Endothelial cell of umbilical vein (primary cell): Measurements from ENCODE around the gene C1orf53. TPM values are rescaled to one million over a fixed set of nuclear protein-coding genes. Genes with fewer than 3 reads are reported as not detected.

Experiments
- BruUV-seq: library from RNA; stranded (reverse); fragments of 400-500 nt; replicated peaks from 2 replicates; lab custom pipeline; 2021; lab: Mats Ljungman, UMichigan
- CTCF ChIA-PET: fragments of 300-600, 350-600 bp; sonication (Branson Sonifier 250); formaldehyde crosslinking; loops from one replicate; lab custom pipeline; 2021; ENCODE audit warnings: antibody characterized with exemption, inconsistent platforms; lab: Charles Lee
- POLR2A ChIA-PET: fragments of 300-600, 350-600 bp; sonication (Branson Sonifier 250); formaldehyde crosslinking; loops from one replicate; lab custom pipeline; 2021; ENCODE audit warnings: antibody characterized with exemption, inconsistent platforms; lab: Charles Lee
- DNase-seq: peaks from one replicate; pipeline ENCODE4 v3.0.0-alpha.2; 2011; ENCODE audit warnings: low read depth, low spot score
- FAIRE-seq: peaks from 2 replicates; lab custom pipeline; 2011; peaks lifted over from hg19 to GRCh38; lab: Jason Lieb, UNC
- H2AFZ ChIP-seq: 2 replicates; pipeline ENCODE4 v1.6.0; 2012; ENCODE audit warnings: low read depth, low read length, control low read depth, inconsistent platforms
- H3K27ac ChIP-seq: 2 replicates; pipeline ENCODE4 v1.5.1; 2011; ENCODE audit warnings: low read depth, mild to moderate bottlenecking, control low read depth, low read length, moderate library complexity; ENCODE audit not compliant: insufficient read depth
- H3K27me3 ChIP-seq, 2 experiments: 2 replicates each; pipeline versions ENCODE4 v1.6.0 to v1.6.1; 2011; ENCODE audit warnings: low read length in 2 of 2, mixed read lengths in 1 of 2; ENCODE audit not compliant: control insufficient read depth in 2 of 2, insufficient read depth in 2 of 2
- H3K36me3 ChIP-seq, 2 experiments: 2 replicates in 1 of 2; 3 replicates in 1 of 2; pipeline ENCODE4 v1.5.1; 2011; ENCODE audit warnings: low read length in 2 of 2, mild to moderate bottlenecking in 1 of 2, moderate library complexity in 1 of 2; ENCODE audit not compliant: control insufficient read depth in 2 of 2, insufficient read depth in 2 of 2; ENCODE audit errors: extremely low read depth in 1 of 2
- H3K4me1 ChIP-seq: 3 replicates; pipeline ENCODE4 v1.5.1; 2011; ENCODE audit warnings: mild to moderate bottlenecking, low read length; ENCODE audit not compliant: control insufficient read depth, insufficient read depth; ENCODE audit errors: extremely low read depth
- H3K4me2 ChIP-seq: 2 replicates; pipeline ENCODE4 v1.6.1; 2011; ENCODE audit warnings: low read length, control low read depth, mixed read lengths; ENCODE audit not compliant: insufficient read depth
- H3K4me3 ChIP-seq, 3 experiments: fragments of 200-600 bp in 1 of 3; sonication (generic), shearing (Covaris generic) in 1 of 3; replicated peaks in 1 of 3; 2 replicates each; pipeline ENCODE4 v1.5.1; 2011 to 2016; ENCODE audit warnings: control low read depth in 3 of 3, low read length in 3 of 3, mild to moderate bottlenecking in 2 of 3, inconsistent platforms in 1 of 3, low read depth in 1 of 3, moderate library complexity in 1 of 3; ENCODE audit not compliant: insufficient read depth in 1 of 3
- H3K79me2 ChIP-seq: 2 replicates; pipeline ENCODE4 v1.6.0; 2012; ENCODE audit warnings: low read length, inconsistent platforms; ENCODE audit not compliant: control insufficient read depth, insufficient read depth
- H3K9ac ChIP-seq: replicated peaks from 2 replicates; pipeline ENCODE3; 2011; ENCODE audit warnings: low read length, control low read depth; ENCODE audit not compliant: insufficient read depth; ENCODE audit errors: extremely low read depth
- H3K9me1 ChIP-seq: replicated peaks from 3 replicates; pipeline ENCODE4 v1.6.0; 2011; ENCODE audit warnings: mild to moderate bottlenecking, low read length; ENCODE audit not compliant: control insufficient read depth, insufficient read depth; ENCODE audit errors: extremely low read depth
- H3K9me3 ChIP-seq: replicated peaks from 2 replicates; pipeline ENCODE4 v1.5.1; 2012; ENCODE audit warnings: low read length, inconsistent platforms; ENCODE audit not compliant: control insufficient read depth, insufficient read depth
- H4K20me1 ChIP-seq: replicated peaks from 2 replicates; pipeline ENCODE3; 2011; ENCODE audit warnings: mild to moderate bottlenecking, low read length; ENCODE audit not compliant: control insufficient read depth, insufficient read depth; ENCODE audit errors: extremely low read depth
- EZH2 ChIP-seq: IDR thresholded peaks from 2 replicates; pipeline ENCODE4 v1.6.1; 2012; ENCODE audit warnings: borderline replicate concordance, low read depth, mild to moderate bottlenecking, moderate library complexity, low read length, inconsistent platforms; ENCODE audit not compliant: severe bottlenecking
- FOS ChIP-seq: IDR thresholded peaks from 2 replicates; pipeline ENCODE4 v1.6.1; 2011; ENCODE audit warnings: mild to moderate bottlenecking, low read length, moderate library complexity, borderline replicate concordance; ENCODE audit not compliant: insufficient read depth
- GATA2 ChIP-seq: IDR thresholded peaks from 2 replicates; pipeline ENCODE4 v1.7.0; 2011; ENCODE audit warnings: low read depth, mild to moderate bottlenecking, moderate library complexity, mixed read lengths, low read length; ENCODE audit not compliant: insufficient read length, insufficient read depth
- JUN ChIP-seq: IDR thresholded peaks from 2 replicates; pipeline ENCODE4 v1.6.1; 2011; ENCODE audit warnings: borderline replicate concordance, low read depth; ENCODE audit not compliant: insufficient read length, insufficient read depth
- MYC ChIP-seq: IDR thresholded peaks from one replicate; pipeline ENCODE4 v1.6.1; 2011; ENCODE audit warnings: mild to moderate bottlenecking, low read depth, low read length
- POLR2A ChIP-seq: IDR thresholded peaks from 2 replicates; pipeline ENCODE4 v1.6.1; 2012; ENCODE audit warnings: low read depth, mild to moderate bottlenecking, control low read depth, low read length
- POLR2AphosphoS5 ChIP-seq: IDR thresholded peaks from 2 replicates; pipeline ENCODE4 v1.6.1; 2012; ENCODE audit warnings: low read depth, mild to moderate bottlenecking, control low read depth, low read length, moderate library complexity; ENCODE audit not compliant: insufficient read depth
- dilution Hi-C: fragments of 300-500 bp; cut with MboI; formaldehyde crosslinking; loops from one replicate; pipeline ENCODE4 v1.15.0; 2019; ENCODE audit warnings: low sequenced_read_pairs; ENCODE audit not compliant: extremely low pct_ligation_motif_present
- intact Hi-C: fragments of 100-400 bp; cut with micrococcal nuclease; formaldehyde crosslinking; loops from one replicate; pipeline ENCODE4 v1.10.0; 2022
- polyA plus RNA-seq, 4 experiments: library from polyadenylated mRNA; depleted of rRNA in 3 of 4; stranded (reverse) in 3 of 4; unstranded in 1 of 4; fragments of >200 nt; gene quantifications; 2 replicates each; pipeline versions ENCODE4 v1.2.1 to v1.2.3, GENCODE V29; 2011 to 2012; ENCODE audit warnings: missing spikeins in 1 of 4
- total RNA-seq: library from RNA; stranded (reverse); gene quantifications from 2 replicates; pipeline ENCODE4 v1.2.3, GENCODE V29; 2021
- TF ChIP-seq, protein P1 (sequence below), 2 donors: IDR thresholded peaks; 1 replicate in 1 of 2; 2 replicates in 1 of 2; pipeline ENCODE4 v1.5.1; 2011; ENCODE audit warnings: low read length in 2 of 2, mild to moderate bottlenecking in 2 of 2, moderate library complexity in 2 of 2, control low read depth in 1 of 2, inconsistent platforms in 1 of 2, low read depth in 1 of 2; ENCODE audit not compliant: insufficient read depth in 1 of 2; ENCODE audit errors: extremely low read depth in 1 of 2
- TF ChIP-seq, protein P2 (sequence below): IDR thresholded peaks from 2 replicates; pipeline ENCODE4 v1.6.1; 2011; ENCODE audit not compliant: insufficient read depth, insufficient read length

The C1orf53 gene
- total and polyA plus RNA-seq, 2 donors (not counting 3 experiments of a cell fraction or from before 2014, with no cell fraction given), result 3.5 to 6.5 TPM

DNA sequence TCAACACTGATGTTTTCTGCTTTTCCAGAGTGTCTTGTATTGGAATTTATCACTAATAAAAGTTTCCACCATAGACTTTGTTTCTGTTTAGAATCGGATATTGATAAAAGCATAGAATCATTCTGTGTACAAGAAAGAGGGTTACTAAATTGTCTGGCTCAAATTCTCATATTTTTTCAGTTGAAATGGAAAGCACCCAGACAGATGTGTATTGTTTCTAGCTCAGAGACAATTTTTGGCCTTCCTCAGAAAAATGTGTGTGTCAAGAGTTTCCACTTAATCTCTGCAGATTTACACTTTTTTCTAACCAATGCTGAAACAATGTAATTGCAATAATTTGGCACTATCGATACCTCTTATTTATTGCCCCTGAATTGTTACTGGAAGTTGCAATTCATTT lies 35.0 kb downstream of the C1orf53 start:
- no peak for FAIRE-seq
- Histone ChIP-seq H2AFZ (no peak overlapping the region), H3K4me2 (no peak overlapping the region), H4K20me1 (no peaks in the 10 kb centered on the region), H3K79me2 (no peaks in the 10 kb centered on the region), H3K36me3 (no peaks in the 10 kb centered on the region), H3K9me1 (no peaks in the 10 kb centered on the region), H3K27ac (no peak overlapping the region), H3K9ac (no peak overlapping the region), H3K9me3 (no peaks in the 10 kb centered on the region), H3K4me1 (no peaks in the 10 kb centered on the region), H3K4me3 (no peak overlapping the region), H3K27me3 (peaks cover 0 to 2% of the 10 kb centered on the region in 2 experiments)
- POLR2A ChIA-PET, result no interaction called here
- DNase-seq, result no peak
- BruUV-seq, result no TSS peak
- CTCF ChIA-PET, result no interaction called here
- dilution Hi-C loops (no loop called here), intact Hi-C loops (loop anchor here (10.0 kb wide), 1 partner anchor 417 kb away; no protein-coding TSS in a partner anchor)
- TF ChIP-seq JUN (no peak), POLR2A (no peak), MYC (no peak), EZH2 (no peak), GATA2 (no peak), FOS (no peak), POLR2AphosphoS5 (no peak)
- TF ChIP-seq, protein P1, sequence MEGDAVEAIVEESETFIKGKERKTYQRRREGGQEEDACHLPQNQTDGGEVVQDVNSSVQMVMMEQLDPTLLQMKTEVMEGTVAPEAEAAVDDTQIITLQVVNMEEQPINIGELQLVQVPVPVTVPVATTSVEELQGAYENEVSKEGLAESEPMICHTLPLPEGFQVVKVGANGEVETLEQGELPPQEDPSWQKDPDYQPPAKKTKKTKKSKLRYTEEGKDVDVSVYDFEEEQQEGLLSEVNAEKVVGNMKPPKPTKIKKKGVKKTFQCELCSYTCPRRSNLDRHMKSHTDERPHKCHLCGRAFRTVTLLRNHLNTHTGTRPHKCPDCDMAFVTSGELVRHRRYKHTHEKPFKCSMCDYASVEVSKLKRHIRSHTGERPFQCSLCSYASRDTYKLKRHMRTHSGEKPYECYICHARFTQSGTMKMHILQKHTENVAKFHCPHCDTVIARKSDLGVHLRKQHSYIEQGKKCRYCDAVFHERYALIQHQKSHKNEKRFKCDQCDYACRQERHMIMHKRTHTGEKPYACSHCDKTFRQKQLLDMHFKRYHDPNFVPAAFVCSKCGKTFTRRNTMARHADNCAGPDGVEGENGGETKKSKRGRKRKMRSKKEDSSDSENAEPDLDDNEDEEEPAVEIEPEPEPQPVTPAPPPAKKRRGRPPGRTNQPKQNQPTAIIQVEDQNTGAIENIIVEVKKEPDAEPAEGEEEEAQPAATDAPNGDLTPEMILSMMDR (IDR thresholded peaks at IDR 0.05; ENCODE audit: extremely low read depth in 1 of 2, insufficient read depth in 1 of 2, low read depth in 1 of 2, low read length in 2 of 2), result no peak
- TF ChIP-seq, protein P2, sequence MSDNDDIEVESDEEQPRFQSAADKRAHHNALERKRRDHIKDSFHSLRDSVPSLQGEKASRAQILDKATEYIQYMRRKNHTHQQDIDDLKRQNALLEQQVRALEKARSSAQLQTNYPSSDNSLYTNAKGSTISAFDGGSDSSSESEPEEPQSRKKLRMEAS, result no peak
